Measurements from ENCODE around the gene LSM4. TPM values are rescaled to one million over a fixed set of nuclear protein-coding genes. Genes with fewer than 3 reads are reported as not detected.

The LSM4 gene
- total and polyA plus RNA-seq, 2 of the 13 experiments (the other 11 are each of a cell fraction or from before 2014, with no cell fraction given) = 65.8 to 166 TPM

DNA sequence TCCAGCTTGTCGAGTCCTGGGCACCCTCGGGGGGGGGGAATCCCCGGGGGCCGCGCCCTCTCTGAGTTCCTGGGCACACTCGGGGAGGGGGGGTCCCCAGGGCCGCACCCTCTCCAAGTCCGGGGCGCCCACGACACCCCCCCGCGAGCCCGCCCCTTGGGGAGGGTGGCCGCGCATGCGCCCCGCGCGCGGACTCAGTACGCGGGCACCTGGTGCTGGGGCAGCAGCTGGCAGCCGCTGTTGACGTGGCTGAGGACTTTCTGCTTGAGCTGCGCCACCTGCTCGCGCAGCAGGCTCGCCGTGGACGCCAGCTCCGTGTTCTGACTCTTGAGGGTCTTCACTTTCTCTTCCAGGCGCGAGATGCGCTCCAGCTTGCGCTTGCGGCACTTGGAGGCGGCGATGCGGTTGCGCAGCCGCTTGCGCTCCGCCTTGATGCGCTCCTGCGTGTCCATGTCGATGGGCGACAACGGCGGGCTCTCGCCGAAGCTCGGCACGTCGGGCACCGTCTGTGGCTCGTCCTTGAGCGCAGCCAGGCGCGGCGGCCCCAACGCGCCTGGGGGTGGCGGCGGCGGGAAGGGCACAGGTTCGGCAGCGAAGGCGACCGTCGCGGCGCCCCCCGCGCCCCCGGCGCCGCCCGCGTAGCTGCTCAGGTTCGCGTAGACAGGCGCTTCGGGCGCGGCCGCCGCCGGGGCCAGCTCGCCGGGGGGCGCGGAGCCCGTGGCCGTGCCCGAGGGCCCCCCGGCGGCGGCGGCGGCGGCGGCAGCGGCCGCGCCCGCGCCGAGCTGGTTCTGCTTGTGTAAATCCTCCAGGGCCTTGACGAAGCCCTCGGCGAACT is 42.4 kb downstream of the LSM4 start (continued):
- TF ChIP-seq, protein P1, sequence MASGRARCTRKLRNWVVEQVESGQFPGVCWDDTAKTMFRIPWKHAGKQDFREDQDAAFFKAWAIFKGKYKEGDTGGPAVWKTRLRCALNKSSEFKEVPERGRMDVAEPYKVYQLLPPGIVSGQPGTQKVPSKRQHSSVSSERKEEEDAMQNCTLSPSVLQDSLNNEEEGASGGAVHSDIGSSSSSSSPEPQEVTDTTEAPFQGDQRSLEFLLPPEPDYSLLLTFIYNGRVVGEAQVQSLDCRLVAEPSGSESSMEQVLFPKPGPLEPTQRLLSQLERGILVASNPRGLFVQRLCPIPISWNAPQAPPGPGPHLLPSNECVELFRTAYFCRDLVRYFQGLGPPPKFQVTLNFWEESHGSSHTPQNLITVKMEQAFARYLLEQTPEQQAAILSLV (CRISPR knock-in tag; IDR thresholded peaks at IDR 0.05; ENCODE audit: borderline replicate concordance) = peak; percentile 23; the same call in 1 of the 2 replicates
- TF ChIP-seq AGO2 (optimal IDR thresholded peaks at IDR 0.05; ENCODE audit: low read depth, low read length) = peak; percentile 96
- TF ChIP-seq IKZF1 (IDR thresholded peaks at IDR 0.05) = no peak
- TF ChIP-seq, protein P2, sequence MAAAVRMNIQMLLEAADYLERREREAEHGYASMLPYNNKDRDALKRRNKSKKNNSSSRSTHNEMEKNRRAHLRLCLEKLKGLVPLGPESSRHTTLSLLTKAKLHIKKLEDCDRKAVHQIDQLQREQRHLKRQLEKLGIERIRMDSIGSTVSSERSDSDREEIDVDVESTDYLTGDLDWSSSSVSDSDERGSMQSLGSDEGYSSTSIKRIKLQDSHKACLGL (CRISPR knock-in tag; IDR thresholded peaks at IDR 0.05) = peak; percentile 69
- TF ChIP-seq ZBTB34 (CRISPR knock-in tag; IDR thresholded peaks at IDR 0.05) = no peak
- no peak for TF ChIP-seq ZNF720 (CRISPR knock-in tag; IDR thresholded peaks at IDR 0.05)
- no peak for TF ChIP-seq ZBTB8A (CRISPR knock-in tag; IDR thresholded peaks at IDR 0.05; ENCODE audit: borderline replicate concordance, low read depth)
- TF ChIP-seq, protein P3, sequence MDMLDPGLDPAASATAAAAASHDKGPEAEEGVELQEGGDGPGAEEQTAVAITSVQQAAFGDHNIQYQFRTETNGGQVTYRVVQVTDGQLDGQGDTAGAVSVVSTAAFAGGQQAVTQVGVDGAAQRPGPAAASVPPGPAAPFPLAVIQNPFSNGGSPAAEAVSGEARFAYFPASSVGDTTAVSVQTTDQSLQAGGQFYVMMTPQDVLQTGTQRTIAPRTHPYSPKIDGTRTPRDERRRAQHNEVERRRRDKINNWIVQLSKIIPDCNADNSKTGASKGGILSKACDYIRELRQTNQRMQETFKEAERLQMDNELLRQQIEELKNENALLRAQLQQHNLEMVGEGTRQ (IDR thresholded peaks at IDR 0.05; ENCODE audit: low read depth, low read length) = no peak
- TF ChIP-seq, protein P3 (CRISPR knock-in tag; IDR thresholded peaks at IDR 0.05; ENCODE audit: borderline replicate concordance) = no peak
- no peak for TF ChIP-seq ZNF75D (CRISPR knock-in tag; IDR thresholded peaks at IDR 0.05; ENCODE audit: borderline replicate concordance)
- TF ChIP-seq ZNF747 (CRISPR knock-in tag; IDR thresholded peaks at IDR 0.05; ENCODE audit: borderline replicate concordance) = no peak
- no peak for TF ChIP-seq SMAD1 (CRISPR knock-in tag; IDR thresholded peaks at IDR 0.05; ENCODE audit: borderline replicate concordance, low read depth)
- TF ChIP-seq ZSCAN29 (CRISPR knock-in tag; conservative IDR thresholded peaks at IDR 0.05) = no peak
- no peak for TF ChIP-seq ARNT2 (CRISPR knock-in tag; IDR thresholded peaks at IDR 0.05; ENCODE audit: low read depth)
